Activated CD4-positive, alpha-beta T cell treated with anti-CD3 and anti-CD28 coated beads for 24 hours (primary cell): Measurements from ENCODE around the gene PDLIM7.

Experiments used
- DNase-seq, 2 donors: peaks; one replicate each; pipeline ENCODE4 v3.0.0-alpha.2; 2020; ENCODE audit warnings: low read depth in 2 of 2

Gene PDLIM7

GRCh38 chr5:177524941-177525655 lies 27.7 kb upstream of the PDLIM7 start:
- DNase-seq: no peak

- DNase-seq: no peak
Measured at GRCh38 chr5:177524539-177524900, 27.1 kb upstream of the PDLIM7 start.

- DNase-seq: no peak
Measured at GRCh38 chr5:177523711-177524538, 26.5 kb upstream of the PDLIM7 start.

- no peak for DNase-seq
Measured at GRCh38 chr5:177520916-177521513, 23.6 kb upstream of the PDLIM7 start.

- DNase-seq: no peak
Measured at GRCh38 chr5:177520271-177520670, 22.9 kb upstream of the PDLIM7 start.

GRCh38 chr5:177519463-177520235 lies 22.2 kb upstream of the PDLIM7 start:
- DNase-seq: no peak

GRCh38 chr5:177516601-177517568 lies 19.5 kb upstream of the PDLIM7 start, which contains the start of gene DDX41:
Gene DDX41, minus strand, starts transcription at chr5:177516961. Its CDS starts 16 bp downstream, at chr5:177516945.
- DNase-seq: peak; percentile 91 to 93

GRCh38 chr5:177515580-177515979 lies 18.2 kb upstream of the PDLIM7 start:
- DNase-seq: no peak

GRCh38 chr5:177514541-177514940 lies 17.1 kb upstream of the PDLIM7 start:
- no peak for DNase-seq

GRCh38 chr5:177513500-177513899 lies 16.1 kb upstream of the PDLIM7 start:
- DNase-seq: no peak

GRCh38 chr5:177512736-177513380 lies 15.5 kb upstream of the PDLIM7 start:
- no peak for DNase-seq

- no peak for DNase-seq
Measured at GRCh38 chr5:177511796-177512675, 14.6 kb upstream of the PDLIM7 start.

GRCh38 chr5:177511181-177511580 lies 13.8 kb upstream of the PDLIM7 start:
- DNase-seq: no peak

- no peak for DNase-seq
Measured at GRCh38 chr5:177510567-177511053, 13.2 kb upstream of the PDLIM7 start.

- DNase-seq: no peak
Measured at GRCh38 chr5:177509991-177510566, 12.7 kb upstream of the PDLIM7 start.

GRCh38 chr5:177509381-177509951 lies 12.1 kb upstream of the PDLIM7 start, which contains the start of gene DOK3:
Gene DOK3, minus strand, starts transcription at chr5:177509826. Its CDS starts 286 bp downstream, at chr5:177509540.
- DNase-seq: no peak

GRCh38 chr5:177508837-177509236 lies 11.4 kb upstream of the PDLIM7 start:
- no peak for DNase-seq

- DNase-seq: no peak
Measured at GRCh38 chr5:177508221-177508611, 10.8 kb upstream of the PDLIM7 start.
